Right lobe of liver (tissue), 6 donors: ENCODE data around the gene TYROBP. TPM values are rescaled to one million over a fixed set of nuclear protein-coding genes. Genes with fewer than 3 reads are reported as not detected.

ENCODE experiments used
- ATAC-seq, 4 donors: fragments of 200-7000 bp; cut with Tn5 transposase; one replicate each; pipeline ENCODE4 v1.9.1; 2020; ENCODE audit warnings: mild to moderate bottlenecking in 4 of 4, moderate library complexity in 4 of 4
- DNase-seq, 3 donors: peaks; one replicate each; pipeline ENCODE4 v3.0.0-alpha.2; 2020
- H3K27ac ChIP-seq, 3 donors: fragments of 200-600 bp; one replicate each; pipeline ENCODE4 v1.8.0; 2022
- H3K27me3 ChIP-seq, 2 donors: fragments of 200-600 bp; one replicate each; pipeline ENCODE4 v1.8.0; 2022
- H3K36me3 ChIP-seq, 4 donors: fragments of 200-600 bp; sonication (generic) in 1 of 4; one replicate each; pipeline versions ENCODE4 v1.5.1 to v1.8.0; 2017 to 2022; ENCODE audit warnings: control low read depth in 1 of 4
- H3K4me1 ChIP-seq, 4 donors: fragments of 200-600 bp; sonication (generic) in 1 of 4; one replicate each; pipeline versions ENCODE4 v1.5.1 to v1.8.0; 2017 to 2022; ENCODE audit warnings: control low read depth in 1 of 4
- H3K4me3 ChIP-seq, 3 donors: fragments of 200-600 bp; one replicate each; pipeline ENCODE4 v1.8.0; 2022
- H3K9me3 ChIP-seq, 4 donors: fragments of 200-600 bp; sonication (generic) in 1 of 4; one replicate each; pipeline versions ENCODE4 v1.5.1 to v1.8.0; 2017 to 2022; ENCODE audit warnings: control low read depth in 1 of 4
- CTCF ChIP-seq, 4 donors: fragments of 200-600 bp in 3 of 4; fragments of 450-650 bp in 1 of 4; IDR thresholded peaks; one replicate each; pipeline versions ENCODE4 v1.5.1 to v1.8.0; 2016 to 2022; ENCODE audit warnings: antibody characterized with exemption in 4 of 4, mild to moderate bottlenecking in 2 of 4
- POLR2A ChIP-seq: fragments of 450-650 bp; IDR thresholded peaks from one replicate; pipeline ENCODE4 v1.6.1; 2017; ENCODE audit warnings: antibody characterized with exemption, mild to moderate bottlenecking
- WGBS: methylation state at CpG from one replicate; pipeline ENCODE4 v1.1.6; 2018; ENCODE audit warnings: low coverage, low lambda C conversion rate; ENCODE audit not compliant: insufficient coverage; ENCODE audit errors: missing lambda C conversion rate; 5-methylcytosine and 5-hydroxymethylcytosine counted together
- intact Hi-C, 2 donors: fragments of 100-400 bp; cut with DNase I; formaldehyde crosslinking; loops; one replicate each; pipeline versions ENCODE4 v1.11.2 to v1.14.1; 2022
- total RNA-seq, 6 experiments: library from RNA; depleted of rRNA in 2 of 6; stranded (reverse); fragments of >200 nt in 2 of 6; fragmentation: NEBNext Ultra II Directional in 3 of 6; extraction: Animal tissue kit (Norgen Biotek cat#: 25700) in 3 of 6; gene quantifications; one replicate each; pipeline versions ENCODE4 v1.1.0 to v1.2.4, GENCODE V29; 2016 to 2023
- donor health status: DM: no; HTN: yes; CAD: no.
- donor health status: DM: no; HTN: no; CAD: no.
- donor health status: DM: no; HTN: no; CAD: no.
- donor health status: DM: no; HTN: yes; CAD: no.
- donor health status: DM: no; HTN: yes; CAD: no.

TYROBP gene
- total RNA-seq, 6 experiments from 2014 or later, result 15.6 to 77.8 (median 29.7) TPM

- Histone ChIP-seq H3K27ac (peak overlapping the region; percentile 74 to 90 (median 86)), H3K4me3 (peak overlapping the region in 2 of 3 donors; percentile 63 to 64), H3K4me1 (peaks cover 0 to under 1% (median 0%) of the 10 kb centered on the region in 4 donors), H3K9me3 (no peaks in the 10 kb centered on the region), H3K36me3 (no peaks in the 10 kb centered on the region), H3K27me3 (no peaks in the 10 kb centered on the region)
- TF ChIP-seq CTCF (IDR thresholded peaks at IDR 0.05) (no peak), POLR2A (no peak)
- DNase-seq (no peak), ATAC-seq (no peak)
- WGBS, result 83% methylated on average over 1 of the region's 2 CpGs
- intact Hi-C loops, result no loop called here
Observed at GRCh38 chr19:35901055-35901644, 6.9 kb downstream of the TYROBP start.

GRCh38 chr19:35899547-35900214 lies 8.4 kb downstream of the TYROBP start:
- H3K4me1 ChIP-seq, result no peaks in the 10 kb centered on the region
- WGBS, result 0% methylated on average over 3 of the region's 43 CpGs
- peak overlapping the region; percentile 63 to 83 (median 64) for H3K4me3 ChIP-seq
- intact Hi-C loops, result no loop called here
- no peaks in the 10 kb centered on the region for H3K9me3 ChIP-seq
- no peaks in the 10 kb centered on the region for H3K27me3 ChIP-seq
- peak; percentile 89 to 92 (median 92) for DNase-seq
- TF ChIP-seq CTCF (IDR thresholded peaks at IDR 0.05), result no peak
- no peak for TF ChIP-seq POLR2A
- H3K36me3 ChIP-seq, result peaks cover 0 to 10% (median 0%) of the 10 kb centered on the region in 4 donors
- peak overlapping the region; percentile 74 to 90 (median 86) for H3K27ac ChIP-seq
- peak; percentile 82 to 89 (median 84) for ATAC-seq

DNA sequence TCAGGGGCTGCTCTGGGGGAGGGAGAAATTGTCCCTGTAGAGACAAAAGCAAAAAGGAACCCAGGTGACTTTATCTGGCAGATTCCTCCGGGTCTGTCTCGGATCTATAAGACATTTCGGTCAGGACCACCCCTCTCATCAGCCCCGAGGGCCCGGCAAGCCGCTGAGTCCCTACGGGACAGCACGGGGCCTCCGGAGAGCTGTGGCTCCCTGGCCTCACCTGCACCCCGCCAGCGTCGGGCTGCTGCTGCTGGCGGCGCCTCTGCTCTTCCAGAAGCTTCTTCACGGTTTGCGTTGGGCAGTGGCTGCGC lies 9.6 kb downstream of the TYROBP start:
- DNase-seq (no peak), ATAC-seq (no peak)
- intact Hi-C loops, result no loop called here
- Histone ChIP-seq H3K4me1 (no peaks in the 10 kb centered on the region), H3K27me3 (no peaks in the 10 kb centered on the region), H3K27ac (peak overlapping the region; percentile 74 to 90 (median 86)), H3K9me3 (no peaks in the 10 kb centered on the region), H3K4me3 (peak overlapping the region; percentile 63 to 83 (median 64)), H3K36me3 (peaks cover 0 to 10% (median 0%) of the 10 kb centered on the region in 4 donors)
- TF ChIP-seq CTCF (IDR thresholded peaks at IDR 0.05), result no peak
- no peak for TF ChIP-seq POLR2A
- WGBS, result no CpG with 5 or more reads among the region's 17 CpGs

- intact Hi-C loops, result no loop called here
- Histone ChIP-seq H3K27ac (peak overlapping the region; percentile 74 to 90 (median 86)), H3K36me3 (peaks cover 0 to 12% (median 0%) of the 10 kb centered on the region in 4 donors), H3K4me1 (no peaks in the 10 kb centered on the region), H3K27me3 (no peaks in the 10 kb centered on the region), H3K4me3 (peak overlapping the region in 1 of 3 donors; percentile 64), H3K9me3 (no peaks in the 10 kb centered on the region)
- ATAC-seq (no peak), DNase-seq (no peak)
- TF ChIP-seq CTCF (IDR thresholded peaks at IDR 0.05), result no peak
- no peak for TF ChIP-seq POLR2A
- WGBS, result 84% methylated on average over 6 of the region's 13 CpGs
Observed at GRCh38 chr19:35897706-35898451, 10.2 kb downstream of the TYROBP start.
